HUDEP-2 (cell line): ENCODE data around the gene CCL18.
"Not testable (repeated sequence)": the region's sequence is repeated elsewhere in the genome, so short reads cannot be mapped to it uniquely, and the experiment has no call there.

Source experiments
- DNase-seq, 76 experiments: peaks; one replicate each; lab custom pipeline; 2025; ENCODE audit not compliant: unreplicated experiment in 76 of 76; lab: John Stamatoyannopoulos, UW

Gene CCL18

DNA sequence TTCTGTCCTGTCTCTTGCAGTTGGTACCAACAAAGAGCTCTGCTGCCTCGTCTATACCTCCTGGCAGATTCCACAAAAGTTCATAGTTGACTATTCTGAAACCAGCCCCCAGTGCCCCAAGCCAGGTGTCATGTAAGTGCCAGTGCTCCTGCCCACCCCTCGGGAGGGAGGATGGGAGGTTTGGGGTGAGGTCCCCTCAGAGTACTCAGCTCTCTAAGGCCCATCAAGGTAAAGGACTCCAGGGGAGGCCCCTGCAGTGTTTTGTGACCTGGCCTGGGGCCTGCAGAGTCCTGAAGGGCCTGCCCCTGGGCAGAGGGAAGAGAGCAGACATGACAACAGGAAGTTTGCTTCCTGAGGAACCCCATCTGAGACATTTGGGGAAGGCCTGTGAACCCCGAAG, 6.4 kb downstream of the CCL18 start:
- no peak for DNase-seq

DNA sequence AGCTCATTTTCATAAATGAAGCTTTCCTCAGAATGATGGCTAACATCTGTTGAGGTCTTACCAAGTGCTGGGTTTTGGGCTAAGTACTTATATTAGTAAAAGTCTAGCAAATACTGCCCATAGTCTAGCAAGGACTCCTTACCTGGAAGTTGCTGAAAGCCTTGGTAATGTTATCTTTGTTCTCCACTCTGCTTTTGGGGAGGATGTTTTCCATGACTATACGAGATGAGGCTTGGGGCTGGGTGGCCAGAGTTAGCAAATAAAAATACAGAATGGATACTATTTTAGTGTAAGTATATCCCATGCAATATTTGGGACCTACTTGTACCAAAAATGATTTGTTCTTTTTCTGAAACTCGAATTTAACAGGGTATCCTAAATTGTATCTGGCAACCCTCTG, 7.7 kb downstream of the CCL18 start:
- DNase-seq, result no peak

DNA sequence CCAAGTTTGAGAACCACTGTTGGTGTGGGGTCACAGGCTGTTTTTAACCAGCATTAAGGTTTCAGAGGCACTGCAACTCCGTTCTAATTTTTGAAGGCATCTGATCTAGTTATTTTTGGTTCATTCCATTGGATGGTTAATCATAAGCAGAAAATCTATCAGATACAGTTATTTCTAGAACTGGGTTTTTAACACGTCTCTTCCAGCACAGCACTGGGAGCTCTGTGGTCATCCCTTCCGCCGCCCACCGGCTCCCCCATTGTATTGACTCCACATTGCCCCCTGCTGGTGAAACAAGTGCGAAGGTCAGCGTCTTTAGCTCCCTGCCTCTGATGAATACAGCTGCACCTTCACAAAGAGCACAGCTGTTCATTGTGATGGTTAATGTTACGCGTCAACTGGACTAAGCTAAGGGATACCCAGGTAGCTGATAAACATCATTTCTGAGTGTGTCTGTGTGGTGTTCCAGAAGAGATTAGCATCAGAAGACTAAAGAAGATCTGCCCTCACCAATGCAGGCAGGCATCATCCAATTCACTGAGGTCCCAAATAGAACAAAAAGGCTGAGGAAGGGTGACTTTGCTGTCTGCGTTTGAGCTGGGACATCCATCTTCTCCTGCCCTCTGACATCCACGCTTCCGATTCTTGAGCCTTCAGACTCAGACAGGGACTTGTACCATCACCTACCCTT, 8.5 kb downstream of the CCL18 start:
- DNase-seq, result peak in 50 of 76 experiments; percentile 5 to 76 (median 28)

DNA sequence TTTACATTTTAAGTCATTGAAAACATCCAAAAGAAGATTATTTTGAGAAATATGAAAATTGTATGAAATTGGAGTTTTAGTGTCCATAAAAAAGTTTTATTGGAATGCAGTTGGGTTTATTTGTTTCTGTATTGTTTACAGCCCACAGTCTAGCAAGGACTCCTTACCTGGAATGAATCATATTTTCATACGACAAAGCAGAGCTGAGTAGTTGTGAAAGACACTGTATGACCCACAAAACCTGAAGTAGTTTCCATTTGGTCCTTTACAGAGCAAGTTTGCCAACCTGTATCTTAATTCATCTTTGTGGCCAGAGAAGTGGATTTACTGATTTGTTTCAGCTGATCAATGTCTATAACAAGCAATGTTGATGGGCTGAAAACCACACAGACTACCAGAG, 10.3 kb downstream of the CCL18 start:
- DNase-seq, result no peak

DNA sequence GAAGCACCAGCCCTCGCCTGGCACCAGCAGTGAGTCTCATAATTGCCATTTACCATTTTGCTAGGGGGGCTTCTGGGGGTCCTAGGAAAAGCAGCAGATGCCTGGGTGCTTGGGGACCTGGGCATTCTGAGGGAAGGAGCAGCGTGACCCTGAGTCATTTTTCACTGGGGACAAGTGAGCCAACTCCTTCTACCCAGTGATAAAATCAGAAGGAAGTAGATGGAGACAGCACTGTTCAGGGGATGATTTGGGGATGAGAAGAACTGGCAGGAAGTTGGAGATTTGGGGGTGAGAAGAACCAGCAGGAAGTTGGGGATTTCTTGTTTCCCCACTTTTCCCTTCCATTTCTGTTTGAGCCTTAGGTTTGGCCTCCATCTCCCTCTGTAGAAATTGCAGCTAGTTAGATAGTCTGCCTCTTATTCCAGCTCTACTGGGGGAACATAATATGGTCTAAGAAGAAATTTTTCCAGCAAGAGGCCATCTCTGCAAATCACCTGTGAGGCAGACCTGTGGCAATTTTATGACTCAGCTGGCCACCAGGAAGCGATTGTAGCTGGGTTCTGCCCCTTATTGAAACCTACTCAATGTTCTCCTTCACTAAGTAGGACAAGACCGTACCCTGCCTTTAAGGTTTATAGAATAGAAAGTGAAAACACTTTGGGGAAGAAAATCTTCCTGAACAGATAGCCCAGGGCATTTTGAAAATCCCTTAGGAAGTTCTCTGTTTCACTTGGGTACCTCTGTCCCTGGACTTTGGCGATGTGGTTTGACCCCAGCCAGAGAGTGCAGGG, 17.8 kb downstream of the CCL18 start:
- not testable (repeated sequence) for DNase-seq

DNA sequence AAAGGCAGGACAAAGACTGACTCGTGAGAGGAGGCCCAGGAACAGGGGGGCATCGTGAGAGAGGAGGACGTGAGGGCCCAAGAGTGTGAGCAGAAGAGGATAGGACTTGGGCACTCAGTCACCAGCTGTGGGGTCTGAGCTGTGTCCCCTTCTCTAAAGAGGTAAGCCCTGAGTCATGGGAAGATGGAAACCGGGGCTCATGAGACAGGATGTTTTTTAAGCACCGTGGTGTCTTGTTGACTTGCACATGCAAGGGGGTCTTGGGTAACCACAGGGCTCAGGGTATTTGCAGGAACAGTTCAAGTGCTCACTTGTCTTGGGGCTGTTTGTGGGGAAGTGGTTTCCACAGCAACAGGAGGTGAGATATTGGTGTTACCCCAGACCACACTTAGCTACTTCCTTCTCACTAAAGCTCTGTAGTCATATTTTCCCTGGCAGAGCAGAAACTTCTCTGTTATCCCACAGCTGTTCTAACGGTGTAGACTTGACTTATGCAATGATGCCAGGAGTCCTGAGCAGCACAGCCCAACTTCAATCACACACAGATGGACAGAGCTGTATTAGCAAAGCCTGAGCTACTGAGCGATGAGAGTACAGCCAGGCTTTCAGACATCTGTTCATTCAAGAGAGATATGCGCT, 18.5 kb downstream of the CCL18 start:
- DNase-seq, result not testable (repeated sequence)

DNA sequence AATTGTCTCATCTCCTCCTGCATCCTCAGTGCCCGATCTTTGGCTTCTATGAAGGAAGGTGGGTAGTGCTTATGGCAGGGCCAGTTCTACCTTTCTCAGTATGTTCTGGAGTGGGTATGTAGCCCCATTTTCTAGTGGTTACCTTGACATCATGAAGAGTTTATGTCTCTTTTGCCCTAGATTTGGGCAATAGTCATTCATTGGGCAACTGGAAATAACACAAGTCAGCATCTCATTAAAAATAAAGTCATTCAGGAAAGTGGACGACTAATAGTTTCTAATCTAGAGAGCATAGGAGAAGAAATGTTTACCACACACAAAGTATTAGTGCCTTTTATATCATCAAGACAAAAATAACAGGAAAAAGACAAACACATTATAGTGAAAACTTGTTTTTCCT, 19.6 kb downstream of the CCL18 start:
- DNase-seq, result not testable (repeated sequence)

DNA sequence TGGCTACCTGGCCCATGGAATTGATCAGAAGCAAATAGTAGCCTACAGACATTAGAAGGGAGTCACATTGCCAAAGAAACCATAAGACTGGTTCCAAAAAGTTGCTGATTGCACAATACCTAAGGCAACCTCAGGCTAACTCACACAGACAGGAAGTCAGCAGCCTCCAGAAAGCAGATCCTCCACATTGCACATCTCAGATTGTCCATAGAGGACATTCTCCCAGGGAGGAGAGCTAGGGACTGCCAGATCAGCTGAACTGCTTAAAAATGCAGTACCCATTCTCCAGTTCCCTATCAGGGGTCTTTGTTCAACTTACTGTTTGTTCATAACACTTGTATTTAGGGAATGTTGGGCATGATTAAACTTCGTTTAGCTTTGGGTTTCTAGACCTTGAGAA, 21.7 kb downstream of the CCL18 start:
- DNase-seq, result no peak

DNA sequence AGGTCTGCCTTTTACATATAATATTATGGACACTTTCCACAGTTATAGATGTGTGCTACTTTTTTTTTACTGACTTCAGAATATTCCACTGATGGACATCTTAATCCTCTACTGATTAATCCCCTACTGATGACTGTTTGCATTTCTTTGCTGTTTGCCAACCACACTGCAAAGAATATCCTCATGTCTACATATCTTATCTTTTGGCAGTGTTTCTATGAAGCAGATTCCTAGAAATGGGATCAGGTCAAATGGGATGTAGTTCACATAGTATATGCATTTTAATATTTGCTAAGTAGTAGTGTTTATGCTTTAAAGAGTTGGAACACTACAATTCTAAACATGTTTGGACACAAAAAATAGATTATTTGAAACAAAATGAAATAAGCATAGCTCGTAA, 22.7 kb downstream of the CCL18 start:
- DNase-seq, result no peak

DNA sequence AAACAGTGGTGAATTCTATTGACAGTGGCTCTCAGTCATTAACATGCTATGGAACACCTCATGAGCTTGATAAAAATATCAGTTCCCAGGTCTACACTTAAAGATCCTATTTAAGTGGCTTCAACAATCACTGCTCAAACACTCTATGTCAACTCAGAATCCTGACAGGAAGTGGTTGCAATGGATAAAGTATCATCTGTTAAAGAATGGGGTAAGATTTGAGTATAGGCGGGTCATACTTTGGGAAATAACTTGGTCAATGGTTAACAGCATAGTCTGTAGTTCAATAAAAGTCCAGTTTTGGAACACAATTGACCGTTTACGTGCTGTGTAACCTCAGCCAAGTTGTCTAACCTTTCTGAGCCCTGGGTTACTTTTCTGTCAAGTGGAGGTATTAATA, 23.4 kb downstream of the CCL18 start:
- DNase-seq, result not testable (repeated sequence)

DNA sequence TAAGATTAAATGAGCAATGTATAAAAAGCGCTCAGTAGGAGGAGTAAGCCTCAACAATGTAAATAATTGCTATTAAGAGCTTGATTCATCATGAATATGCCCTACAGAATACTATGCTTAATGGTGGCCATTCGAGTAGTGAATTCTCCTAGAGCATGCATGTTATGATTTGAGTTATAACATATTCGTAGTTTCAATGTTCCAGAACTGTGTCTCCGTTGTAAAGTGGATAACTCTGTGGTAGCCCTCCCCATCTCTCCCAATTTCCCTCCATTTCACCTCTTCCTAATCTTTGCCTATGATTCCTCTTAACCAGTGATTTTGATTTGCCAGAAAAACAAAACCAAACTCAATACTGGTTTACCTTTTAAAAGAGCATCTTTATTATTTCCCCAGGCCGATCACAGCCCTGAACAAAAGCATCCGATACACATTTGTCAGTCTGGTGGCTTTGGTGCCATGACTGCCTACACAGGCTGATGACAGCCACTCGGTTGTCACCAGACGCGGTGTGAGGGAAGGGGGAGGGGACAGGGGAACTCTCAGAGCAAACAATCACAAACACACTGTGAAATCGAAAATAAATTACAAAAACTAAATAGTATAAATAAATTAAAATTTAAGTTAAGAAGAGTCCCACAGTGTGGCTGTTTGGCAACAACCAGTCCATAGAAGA, 24.0 kb downstream of the CCL18 start:
- DNase-seq, result not testable (repeated sequence)

DNA sequence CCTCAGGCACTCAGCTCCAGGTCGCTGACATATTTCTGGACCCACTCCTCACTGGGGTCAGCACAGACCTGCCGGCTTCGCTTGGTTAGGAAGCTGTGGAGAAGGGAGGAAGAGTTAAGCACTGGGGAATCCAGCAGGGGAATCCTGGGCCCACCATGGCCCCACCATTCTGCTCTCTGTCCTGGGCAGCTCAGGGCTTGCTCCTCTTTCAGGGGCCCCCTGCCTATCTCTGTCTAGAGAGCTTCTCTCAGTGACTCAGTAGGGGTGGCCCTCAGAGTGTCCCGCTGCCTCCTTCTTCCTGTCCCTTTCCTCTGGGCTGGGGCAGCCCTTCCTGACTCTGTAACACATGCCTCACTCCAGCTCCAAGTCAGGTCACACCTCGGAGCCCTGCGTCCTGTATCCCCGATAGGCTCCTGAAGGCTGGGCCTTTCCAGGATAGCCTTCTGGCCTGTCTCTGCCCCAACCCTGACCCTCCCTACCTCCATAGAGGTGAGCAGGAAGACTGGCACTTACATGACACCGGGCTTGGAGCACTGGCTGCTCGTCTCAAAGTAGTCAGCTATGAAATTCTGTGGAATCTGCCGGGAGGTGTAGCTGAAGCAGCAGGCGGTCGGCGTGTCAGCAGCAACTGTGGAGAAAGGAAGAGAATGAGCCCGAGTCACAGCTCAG, 24.7 kb downstream of the CCL18 start:
- DNase-seq, result no peak

DNA sequence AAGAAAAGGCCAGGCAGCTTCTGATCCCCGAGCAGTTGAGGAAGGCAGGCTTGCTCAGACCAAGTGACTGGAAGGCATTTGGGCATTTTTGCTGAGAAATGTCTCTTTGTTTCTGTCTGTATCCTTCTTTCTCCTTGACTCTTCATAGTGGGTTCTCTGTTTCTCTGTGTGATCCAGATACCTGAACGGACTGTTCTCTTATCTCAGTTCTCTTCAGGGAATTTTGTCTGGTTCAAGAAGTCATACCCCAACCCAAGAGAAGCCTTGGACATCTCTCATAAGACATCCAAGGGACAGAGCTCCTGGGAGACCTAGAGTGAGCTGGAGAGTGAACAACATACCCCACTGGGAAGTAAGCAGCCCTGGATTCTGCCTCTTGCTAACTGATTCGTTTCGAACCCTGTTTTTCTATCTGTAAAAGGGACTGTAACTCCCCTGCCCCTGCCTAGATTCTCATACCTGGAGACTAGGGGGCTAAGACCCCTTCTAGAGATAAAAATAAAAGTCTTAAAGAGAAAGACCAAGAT, 25.3 kb downstream of the CCL18 start:
- DNase-seq, result no peak

DNA sequence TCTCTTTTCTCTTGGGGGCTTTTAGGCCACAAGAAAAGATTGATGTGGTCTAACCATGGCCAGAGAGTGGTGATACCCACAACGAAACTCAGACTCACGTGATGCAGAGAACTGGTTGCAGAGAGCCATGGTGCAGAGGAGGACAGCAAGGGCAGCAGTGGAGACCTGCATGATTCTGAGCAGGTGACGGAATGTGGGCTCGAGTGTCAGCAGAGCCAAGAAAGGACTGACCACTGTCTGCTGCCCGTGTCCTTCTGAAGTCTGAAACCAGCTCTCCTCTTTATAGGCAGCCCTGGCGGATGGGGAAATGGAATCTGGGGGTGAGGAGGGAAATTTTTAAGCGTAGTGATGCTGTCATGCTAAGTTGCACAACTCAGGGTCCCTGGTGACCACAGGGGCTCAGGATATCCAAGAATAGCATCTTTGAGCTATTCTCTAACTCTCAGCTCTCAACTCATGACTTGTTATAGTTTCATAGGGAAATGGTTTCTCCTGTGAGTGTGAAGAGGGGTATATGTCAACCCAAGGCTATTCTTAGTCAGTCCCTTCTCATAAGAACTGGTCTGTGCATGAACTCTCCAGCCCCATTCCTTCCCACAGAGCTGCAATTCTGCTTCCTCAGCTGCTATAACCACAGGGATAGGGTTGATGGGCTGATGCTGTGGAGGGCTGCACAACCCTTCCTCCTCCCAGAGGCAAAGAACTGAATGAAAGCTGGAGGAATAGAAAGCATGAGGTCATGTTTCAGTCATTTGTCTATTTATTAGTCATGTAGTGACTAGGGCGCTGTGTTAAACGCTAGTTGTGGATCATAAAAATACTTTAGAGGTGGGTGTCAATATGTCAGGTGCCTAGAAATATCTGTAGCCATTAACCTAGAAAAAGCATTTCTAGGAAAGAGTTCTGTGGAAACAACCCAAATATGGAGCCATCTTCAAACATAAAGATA, 26.1 kb downstream of the CCL18 start, which contains the start of gene CCL3:
TSS of gene CCL3 (minus strand) at position 256 of the 949 bp plus-strand sequence. CDS start at position 171, 85 bp downstream.
- DNase-seq, result no peak

DNA sequence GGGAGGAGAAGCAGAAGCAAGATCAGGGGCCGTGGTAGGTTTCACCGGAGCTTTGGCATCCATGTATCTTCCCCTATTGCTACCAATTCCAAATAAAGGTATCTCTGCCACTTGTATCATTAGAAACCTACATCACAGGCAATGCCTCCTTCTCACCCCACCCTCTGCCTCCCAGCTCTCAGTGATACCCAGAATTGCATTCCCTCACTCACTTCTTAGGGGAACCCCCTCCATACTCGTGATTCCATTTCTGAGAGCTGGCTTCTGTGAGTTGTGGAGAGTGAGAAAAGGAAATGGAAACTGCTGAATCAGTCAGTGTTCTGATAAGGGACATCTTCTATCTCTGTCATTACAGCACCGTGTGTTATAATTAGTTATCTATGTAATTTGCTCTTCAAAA, 28.2 kb downstream of the CCL18 start:
- peak in 10 of 76 experiments; percentile 5 to 54 (median 24) for DNase-seq

DNA sequence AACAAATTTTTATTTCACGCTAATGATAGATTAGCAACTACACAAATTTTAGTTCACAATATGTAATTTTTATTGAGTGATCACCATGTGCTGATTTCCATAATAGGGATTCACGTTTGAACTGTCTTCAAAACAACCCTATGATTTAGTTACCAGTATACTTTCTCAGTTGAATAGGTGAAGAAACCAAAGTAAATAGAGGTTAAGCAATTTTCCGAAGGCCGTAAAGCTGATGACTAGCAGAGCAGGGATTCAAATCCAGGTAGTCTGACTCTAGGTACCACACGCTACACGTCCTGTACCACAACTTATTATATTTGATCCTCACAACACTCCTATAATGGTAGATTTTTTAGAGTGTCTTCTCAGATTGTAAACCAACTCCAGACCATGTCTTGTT, 28.6 kb downstream of the CCL18 start:
- DNase-seq, result not testable (repeated sequence)

DNA sequence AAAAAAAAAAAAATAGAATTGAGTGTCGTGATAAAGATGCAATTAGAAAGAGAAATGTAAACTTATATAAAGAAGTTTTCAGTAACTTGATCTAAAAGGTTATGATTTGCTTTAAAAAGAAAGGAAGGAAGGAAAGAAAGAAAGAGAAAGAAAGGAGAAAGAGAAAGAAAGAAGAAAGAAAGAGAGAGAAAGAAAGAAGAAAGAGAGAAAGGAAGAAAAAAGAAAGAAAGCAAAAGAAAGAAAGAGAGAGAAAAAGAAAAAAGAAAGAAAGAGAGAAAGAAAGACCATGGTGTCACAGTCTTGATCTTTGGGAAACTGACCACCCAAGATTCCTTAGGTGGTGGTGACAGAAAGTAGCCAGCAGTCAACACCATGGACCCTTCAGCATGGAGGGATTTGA, 30.2 kb downstream of the CCL18 start:
- DNase-seq, result no peak

DNA sequence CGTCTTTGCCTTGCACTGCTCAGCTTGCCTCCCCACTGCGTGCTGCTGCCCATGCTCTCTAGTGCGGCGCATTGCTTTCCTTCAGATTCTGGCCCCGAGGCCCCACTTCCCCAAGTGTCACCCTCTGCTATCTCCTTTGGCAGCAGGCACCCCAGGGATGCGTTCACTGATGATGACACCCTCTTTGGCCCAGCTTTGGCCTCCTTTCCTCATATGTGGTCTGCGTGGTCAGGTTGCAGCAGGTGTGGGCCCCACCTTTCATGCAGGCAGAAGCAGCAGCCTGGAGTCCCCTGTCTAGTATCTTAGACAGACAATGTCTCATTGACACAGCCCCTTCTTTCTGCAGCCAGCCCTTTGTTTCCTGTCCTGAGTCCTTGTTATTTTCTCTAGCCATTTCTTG, 30.7 kb downstream of the CCL18 start:
- DNase-seq, result no peak

DNA sequence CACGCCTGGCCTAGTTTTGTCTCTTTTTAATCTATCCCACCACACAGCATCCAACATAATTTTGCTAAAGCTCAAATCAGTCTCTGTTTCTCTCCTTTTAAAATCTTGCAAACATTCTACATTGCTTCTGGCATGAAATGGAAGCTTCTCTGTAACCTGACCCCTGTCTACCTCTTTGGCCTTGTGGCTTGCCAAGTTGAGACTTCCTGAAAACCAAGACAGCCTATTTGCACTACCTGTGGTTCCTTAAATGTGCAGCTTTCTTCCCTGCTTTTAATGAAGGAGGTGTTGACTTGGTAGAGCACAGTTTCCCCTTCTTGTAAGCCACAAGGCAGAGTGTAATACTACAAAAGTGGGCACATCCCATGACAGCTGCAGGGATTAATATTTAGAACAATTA, 31.9 kb downstream of the CCL18 start:
- DNase-seq, result no peak
